B cell (primary cell): ENCODE results near the gene GPC5.

ENCODE experiments used
- EZH2 ChIP-seq: IDR thresholded peaks from 2 replicates; pipeline ENCODE4 v1.6.1; 2012; ENCODE audit warnings: borderline replicate concordance, low read depth, mild to moderate bottlenecking, moderate library complexity, low read length; ENCODE audit not compliant: insufficient read depth, poor library complexity, severe bottlenecking
- TF ChIP-seq, protein P1 (sequence below): fragments of 200-600 bp; IDR thresholded peaks from one replicate; pipeline ENCODE4 v1.8.0; 2022; ENCODE audit warnings: antibody characterized with exemption, mild to moderate bottlenecking

DNA sequence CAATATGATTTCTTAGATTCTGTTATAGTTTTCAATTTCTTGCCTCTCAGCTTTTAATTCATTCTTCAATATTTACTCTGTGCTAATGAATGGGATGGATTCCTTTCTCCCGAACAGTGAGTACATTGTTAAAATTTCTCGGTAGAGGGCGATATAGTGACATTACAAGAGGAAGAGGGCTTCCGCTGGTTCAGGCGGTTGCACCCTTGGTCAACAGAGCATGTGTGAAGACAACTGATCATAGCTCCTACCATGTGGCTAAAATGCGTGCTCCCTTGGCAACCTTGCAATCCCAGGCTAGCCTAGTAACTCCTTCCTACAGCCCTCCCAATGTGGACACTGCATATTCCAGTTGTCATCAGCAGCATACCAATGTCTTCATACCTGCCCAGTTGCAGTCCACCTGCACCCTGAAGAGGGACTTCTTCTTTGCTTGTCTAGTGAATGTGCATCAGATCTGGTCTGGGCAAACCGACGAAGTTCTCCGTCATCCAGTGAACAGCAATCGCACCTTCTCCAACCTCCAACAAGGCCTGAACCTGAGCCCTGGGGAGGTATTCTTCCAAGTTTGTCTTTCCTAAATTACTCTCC is 1175.1 kb downstream of the GPC5 start:
- TF ChIP-seq, protein P1, sequence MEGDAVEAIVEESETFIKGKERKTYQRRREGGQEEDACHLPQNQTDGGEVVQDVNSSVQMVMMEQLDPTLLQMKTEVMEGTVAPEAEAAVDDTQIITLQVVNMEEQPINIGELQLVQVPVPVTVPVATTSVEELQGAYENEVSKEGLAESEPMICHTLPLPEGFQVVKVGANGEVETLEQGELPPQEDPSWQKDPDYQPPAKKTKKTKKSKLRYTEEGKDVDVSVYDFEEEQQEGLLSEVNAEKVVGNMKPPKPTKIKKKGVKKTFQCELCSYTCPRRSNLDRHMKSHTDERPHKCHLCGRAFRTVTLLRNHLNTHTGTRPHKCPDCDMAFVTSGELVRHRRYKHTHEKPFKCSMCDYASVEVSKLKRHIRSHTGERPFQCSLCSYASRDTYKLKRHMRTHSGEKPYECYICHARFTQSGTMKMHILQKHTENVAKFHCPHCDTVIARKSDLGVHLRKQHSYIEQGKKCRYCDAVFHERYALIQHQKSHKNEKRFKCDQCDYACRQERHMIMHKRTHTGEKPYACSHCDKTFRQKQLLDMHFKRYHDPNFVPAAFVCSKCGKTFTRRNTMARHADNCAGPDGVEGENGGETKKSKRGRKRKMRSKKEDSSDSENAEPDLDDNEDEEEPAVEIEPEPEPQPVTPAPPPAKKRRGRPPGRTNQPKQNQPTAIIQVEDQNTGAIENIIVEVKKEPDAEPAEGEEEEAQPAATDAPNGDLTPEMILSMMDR: no peak
- TF ChIP-seq EZH2: no peak
